ENCODE results near the gene RAB24. TPM values are rescaled to one million over a fixed set of nuclear protein-coding genes. Genes with fewer than 3 reads are reported as not detected.

RAB24 gene
- polyA plus RNA-seq, 1 donor (not counting 4 experiments of a cell fraction or from before 2014, with no cell fraction given): 22.4 TPM

DNA sequence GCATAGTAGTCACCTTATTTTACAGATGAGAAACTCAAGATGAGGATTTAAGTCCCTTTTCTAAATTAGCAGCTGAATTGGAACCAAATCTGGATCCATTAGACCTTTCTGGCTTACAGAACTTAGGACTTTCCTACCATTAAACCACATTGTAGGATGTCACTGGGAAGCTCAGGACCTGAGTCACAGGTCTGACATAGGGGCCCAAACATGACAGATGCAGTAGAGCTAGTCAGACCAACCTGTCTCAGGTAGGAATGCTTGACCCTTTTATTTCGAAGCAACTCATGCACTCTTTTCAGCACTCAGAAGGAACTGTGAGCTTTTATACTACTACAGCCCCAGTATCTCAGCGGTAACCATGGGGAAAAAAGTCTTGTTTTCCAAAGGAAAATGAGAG lies 2.6 kb downstream of the RAB24 start:
- no peak for DNase-seq (ENCODE audit: low read depth, low spot score)

DNA sequence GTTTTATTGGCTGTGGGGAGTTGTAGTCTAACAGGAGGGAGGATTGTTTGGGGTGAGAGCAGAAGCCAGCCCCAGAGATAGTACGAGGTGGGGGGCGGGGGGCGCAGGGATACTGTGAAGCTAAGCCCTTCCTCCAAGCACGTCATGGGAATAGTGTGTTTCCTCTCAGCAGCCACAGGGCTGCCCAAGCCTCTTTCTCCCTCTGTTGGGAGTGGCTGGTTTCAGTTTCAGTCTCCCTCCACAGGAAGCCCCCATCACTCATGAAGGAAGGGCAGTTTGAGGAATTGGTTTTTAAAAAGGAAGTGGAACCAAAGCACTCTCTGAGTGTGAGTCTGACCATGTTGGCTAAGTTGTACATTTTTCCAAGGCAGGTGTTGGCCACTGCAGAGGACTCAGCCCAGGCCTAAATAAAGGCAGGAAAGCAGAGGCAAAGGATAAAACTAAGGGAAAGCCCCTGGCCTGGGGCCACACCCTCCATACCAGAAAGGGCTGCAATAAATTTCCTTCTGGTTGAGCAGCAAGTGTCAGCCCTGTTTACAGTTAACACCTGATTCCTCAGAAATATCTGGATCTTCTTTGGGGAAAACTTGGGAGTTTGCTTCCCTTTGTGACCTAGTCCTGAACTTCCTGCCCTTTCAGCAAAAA lies 3.2 kb downstream of the RAB24 start:
- no peak overlapping the region for H3K4me3 ChIP-seq (ENCODE audit: control insufficient read depth in 2 of 3, extremely low read depth in 1 of 3, insufficient read depth in 2 of 3, low read depth in 1 of 3, low read length in 3 of 3)
- H3K27ac ChIP-seq (ENCODE audit: control insufficient read depth, insufficient read depth, low read length): peak overlapping the region; percentile 72
- peaks cover 8 to 21% of the 10 kb centered on the region in 2 experiments for H3K36me3 ChIP-seq (ENCODE audit: control insufficient read depth in 2 of 2, extremely low read depth in 1 of 2, insufficient read depth in 2 of 2, low read length in 2 of 2)
- H3K4me2 ChIP-seq (ENCODE audit: control insufficient read depth, extremely low read depth, insufficient read depth, low read depth, low read length): peak overlapping the region; percentile 29
- dilution Hi-C loops (cut with MboI; ENCODE audit: extremely low pct_ligation_motif_present, low sequenced_read_pairs): no loop called here
- DNase-seq (ENCODE audit: low read depth, low spot score) (no peak), FAIRE-seq (no peak)
- H3K27me3 ChIP-seq (ENCODE audit: control insufficient read depth, extremely low read depth, insufficient read depth, low read length): no peaks in the 10 kb centered on the region
- no peak overlapping the region for H2AFZ ChIP-seq (ENCODE audit: control insufficient read depth, low read length)
- H4K20me1 ChIP-seq (ENCODE audit: control insufficient read depth, extremely low read depth, insufficient read depth, low read length): peaks cover 7% of the 10 kb centered on the region
- peaks cover 10% of the 10 kb centered on the region for H3K9me1 ChIP-seq (ENCODE audit: control insufficient read depth, extremely low read depth, insufficient read depth, low read length)
- H3K79me2 ChIP-seq (ENCODE audit: control insufficient read depth, insufficient read depth, low read length): peaks cover 17% of the 10 kb centered on the region
- no peak for TF ChIP-seq EZH2 (IDR thresholded peaks at IDR 0.05; ENCODE audit: low read length)
- peaks cover 38% of the 10 kb centered on the region for H3K4me1 ChIP-seq (ENCODE audit: control insufficient read depth, extremely low read depth, insufficient read depth, low read length)
- no peaks in the 10 kb centered on the region for H3K9me3 ChIP-seq (ENCODE audit: control insufficient read depth, low read depth, low read length)
- peak overlapping the region; percentile 51 for H3K9ac ChIP-seq (ENCODE audit: control insufficient read depth, extremely low read depth, insufficient read depth, low read length)

More for the DNA sequence above, 2.6 kb downstream of the RAB24 start:
- peak overlapping the region; percentile 29 for H3K4me2 ChIP-seq (ENCODE audit: control insufficient read depth, extremely low read depth, insufficient read depth, low read depth, low read length)
- H2AFZ ChIP-seq (ENCODE audit: control insufficient read depth, low read length): no peak overlapping the region
- H3K27ac ChIP-seq (ENCODE audit: control insufficient read depth, insufficient read depth, low read length): peak overlapping the region; percentile 72
- H3K9me1 ChIP-seq (ENCODE audit: control insufficient read depth, extremely low read depth, insufficient read depth, low read length): peaks cover 10% of the 10 kb centered on the region
- no peak for FAIRE-seq
- peaks cover 8% of the 10 kb centered on the region for H4K20me1 ChIP-seq (ENCODE audit: control insufficient read depth, extremely low read depth, insufficient read depth, low read length)
- H3K9ac ChIP-seq (ENCODE audit: control insufficient read depth, extremely low read depth, insufficient read depth, low read length): peak overlapping the region; percentile 51
- TF ChIP-seq, protein P1, sequence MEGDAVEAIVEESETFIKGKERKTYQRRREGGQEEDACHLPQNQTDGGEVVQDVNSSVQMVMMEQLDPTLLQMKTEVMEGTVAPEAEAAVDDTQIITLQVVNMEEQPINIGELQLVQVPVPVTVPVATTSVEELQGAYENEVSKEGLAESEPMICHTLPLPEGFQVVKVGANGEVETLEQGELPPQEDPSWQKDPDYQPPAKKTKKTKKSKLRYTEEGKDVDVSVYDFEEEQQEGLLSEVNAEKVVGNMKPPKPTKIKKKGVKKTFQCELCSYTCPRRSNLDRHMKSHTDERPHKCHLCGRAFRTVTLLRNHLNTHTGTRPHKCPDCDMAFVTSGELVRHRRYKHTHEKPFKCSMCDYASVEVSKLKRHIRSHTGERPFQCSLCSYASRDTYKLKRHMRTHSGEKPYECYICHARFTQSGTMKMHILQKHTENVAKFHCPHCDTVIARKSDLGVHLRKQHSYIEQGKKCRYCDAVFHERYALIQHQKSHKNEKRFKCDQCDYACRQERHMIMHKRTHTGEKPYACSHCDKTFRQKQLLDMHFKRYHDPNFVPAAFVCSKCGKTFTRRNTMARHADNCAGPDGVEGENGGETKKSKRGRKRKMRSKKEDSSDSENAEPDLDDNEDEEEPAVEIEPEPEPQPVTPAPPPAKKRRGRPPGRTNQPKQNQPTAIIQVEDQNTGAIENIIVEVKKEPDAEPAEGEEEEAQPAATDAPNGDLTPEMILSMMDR (optimal IDR thresholded peaks at IDR 0.05 in 1 of 3, IDR thresholded peaks at IDR 0.05 in 1 of 3, conservative IDR thresholded peaks at IDR 0.05 in 1 of 3; ENCODE audit: extremely low read depth in 1 of 3, insufficient read depth in 2 of 3, low read length in 3 of 3): no peak
- no peak for TF ChIP-seq EZH2 (IDR thresholded peaks at IDR 0.05; ENCODE audit: low read length)
- peaks cover 44% of the 10 kb centered on the region for H3K4me1 ChIP-seq (ENCODE audit: control insufficient read depth, extremely low read depth, insufficient read depth, low read length)
- H3K36me3 ChIP-seq (ENCODE audit: control insufficient read depth in 2 of 2, extremely low read depth in 1 of 2, insufficient read depth in 2 of 2, low read length in 2 of 2): peaks cover 4 to 23% of the 10 kb centered on the region in 2 experiments
- peaks cover 21% of the 10 kb centered on the region for H3K79me2 ChIP-seq (ENCODE audit: control insufficient read depth, insufficient read depth, low read length)
- no peak overlapping the region for H3K4me3 ChIP-seq (ENCODE audit: control insufficient read depth in 2 of 3, extremely low read depth in 1 of 3, insufficient read depth in 2 of 3, low read depth in 1 of 3, low read length in 3 of 3)
- dilution Hi-C loops (cut with MboI; ENCODE audit: extremely low pct_ligation_motif_present, low sequenced_read_pairs): no loop called here
- H3K27me3 ChIP-seq (ENCODE audit: control insufficient read depth, extremely low read depth, insufficient read depth, low read length): no peaks in the 10 kb centered on the region
- H3K9me3 ChIP-seq (ENCODE audit: control insufficient read depth, low read depth, low read length): no peaks in the 10 kb centered on the region
